SK-N-SH (cell line): ENCODE results near the gene RGS9.

Experiments
- CHD2 ChIP-seq: fragments of 150-350 bp; IDR thresholded peaks from 2 replicates; pipeline ENCODE4 v1.6.1; 2018; ENCODE audit warnings: low read length; ENCODE audit not compliant: partially characterized antibody
- ELF1 ChIP-seq: IDR thresholded peaks from 2 replicates; pipeline ENCODE4 v1.4.0; 2012
- EP300 ChIP-seq, 2 experiments: IDR thresholded peaks; 2 replicates each; pipeline versions ENCODE4 v1.4.0 to v1.6.1; 2012; ENCODE audit warnings: borderline replicate concordance in 1 of 2, low read depth in 1 of 2, low read length in 1 of 2
- EZH2phosphoT487 ChIP-seq: fragments of 200-600 bp; sonication (generic); IDR thresholded peaks from 2 replicates; pipeline ENCODE4 v1.6.1; 2017; ENCODE audit warnings: low read depth, mixed run types, mild to moderate bottlenecking, antibody characterized with exemption, moderate library complexity, borderline replicate concordance
- RAD21 ChIP-seq: IDR thresholded peaks from 2 replicates; pipeline ENCODE4 v1.6.1; 2012; ENCODE audit warnings: mild to moderate bottlenecking, low read length
- RFX5 ChIP-seq: IDR thresholded peaks from 2 replicates; pipeline ENCODE4 v1.6.1; 2012; ENCODE audit warnings: mild to moderate bottlenecking, improper control_type of control experiment, low read length
- TAF1 ChIP-seq: IDR thresholded peaks from 2 replicates; pipeline ENCODE4 v1.6.1; 2012; ENCODE audit warnings: low read depth, mild to moderate bottlenecking, low read length, moderate library complexity, borderline replicate concordance
- YY1 ChIP-seq: IDR thresholded peaks from 2 replicates; pipeline ENCODE4 v1.4.0; 2012; ENCODE audit warnings: low read depth, mild to moderate bottlenecking
- TF ChIP-seq, protein P1 (sequence below): IDR thresholded peaks from 2 replicates; pipeline ENCODE4 v1.4.0; 2012; ENCODE audit warnings: low read depth, borderline replicate concordance
- TF ChIP-seq, protein P2 (sequence below): fragments of 150-350 bp; IDR thresholded peaks from 2 replicates; pipeline ENCODE4 v1.6.1; 2016; ENCODE audit warnings: mild to moderate bottlenecking, low read depth, low read length
- TF ChIP-seq, protein P3 (sequence below): fragments of 200-600 bp; sonication (generic); IDR thresholded peaks from 2 replicates; pipeline ENCODE4 v1.6.1; 2017; ENCODE audit warnings: antibody characterized with exemption, mild to moderate bottlenecking, moderate library complexity
- TF ChIP-seq, protein P4 (sequence below): IDR thresholded peaks from 2 replicates; pipeline ENCODE4 v1.6.1; 2012; ENCODE audit warnings: mild to moderate bottlenecking, low read depth, low read length, moderate library complexity
- TF ChIP-seq, protein P5 (sequence below): IDR thresholded peaks from 2 replicates; pipeline ENCODE4; 2012

DNA sequence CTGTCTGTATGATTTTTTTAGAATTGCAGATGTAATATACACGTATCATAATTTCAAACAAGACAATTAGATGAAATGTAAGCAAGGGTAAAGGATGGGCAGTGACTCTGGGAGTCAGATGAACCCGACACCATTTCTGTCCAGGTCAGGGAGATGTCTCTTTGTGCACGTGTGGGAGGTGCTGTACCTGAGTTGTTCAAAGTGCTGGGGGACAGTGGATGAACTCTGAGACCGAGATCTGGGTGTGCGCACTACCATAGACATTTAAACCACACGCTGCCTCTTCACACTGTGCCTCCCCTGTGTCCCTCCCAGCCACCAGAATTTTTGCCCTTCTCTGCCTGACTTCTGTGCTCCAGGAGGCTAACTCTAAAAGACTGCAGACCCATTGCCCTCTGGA lies 5.9 kb upstream of the RGS9 start:
- TF ChIP-seq ELF1 (no peak), YY1 (no peak), EZH2phosphoT487 (no peak), TAF1 (no peak), CHD2 (no peak), RFX5 (no peak), EP300 (IDR thresholded peaks at IDR 0.05; ENCODE audit: borderline replicate concordance in 1 of 2, low read depth in 1 of 2, low read length in 1 of 2) (no peak), RAD21 (no peak)
- TF ChIP-seq, protein P1, sequence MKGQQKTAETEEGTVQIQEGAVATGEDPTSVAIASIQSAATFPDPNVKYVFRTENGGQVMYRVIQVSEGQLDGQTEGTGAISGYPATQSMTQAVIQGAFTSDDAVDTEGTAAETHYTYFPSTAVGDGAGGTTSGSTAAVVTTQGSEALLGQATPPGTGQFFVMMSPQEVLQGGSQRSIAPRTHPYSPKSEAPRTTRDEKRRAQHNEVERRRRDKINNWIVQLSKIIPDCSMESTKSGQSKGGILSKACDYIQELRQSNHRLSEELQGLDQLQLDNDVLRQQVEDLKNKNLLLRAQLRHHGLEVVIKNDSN, result no peak
- TF ChIP-seq, protein P2, sequence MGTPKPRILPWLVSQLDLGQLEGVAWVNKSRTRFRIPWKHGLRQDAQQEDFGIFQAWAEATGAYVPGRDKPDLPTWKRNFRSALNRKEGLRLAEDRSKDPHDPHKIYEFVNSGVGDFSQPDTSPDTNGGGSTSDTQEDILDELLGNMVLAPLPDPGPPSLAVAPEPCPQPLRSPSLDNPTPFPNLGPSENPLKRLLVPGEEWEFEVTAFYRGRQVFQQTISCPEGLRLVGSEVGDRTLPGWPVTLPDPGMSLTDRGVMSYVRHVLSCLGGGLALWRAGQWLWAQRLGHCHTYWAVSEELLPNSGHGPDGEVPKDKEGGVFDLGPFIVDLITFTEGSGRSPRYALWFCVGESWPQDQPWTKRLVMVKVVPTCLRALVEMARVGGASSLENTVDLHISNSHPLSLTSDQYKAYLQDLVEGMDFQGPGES, result no peak
- TF ChIP-seq, protein P3, sequence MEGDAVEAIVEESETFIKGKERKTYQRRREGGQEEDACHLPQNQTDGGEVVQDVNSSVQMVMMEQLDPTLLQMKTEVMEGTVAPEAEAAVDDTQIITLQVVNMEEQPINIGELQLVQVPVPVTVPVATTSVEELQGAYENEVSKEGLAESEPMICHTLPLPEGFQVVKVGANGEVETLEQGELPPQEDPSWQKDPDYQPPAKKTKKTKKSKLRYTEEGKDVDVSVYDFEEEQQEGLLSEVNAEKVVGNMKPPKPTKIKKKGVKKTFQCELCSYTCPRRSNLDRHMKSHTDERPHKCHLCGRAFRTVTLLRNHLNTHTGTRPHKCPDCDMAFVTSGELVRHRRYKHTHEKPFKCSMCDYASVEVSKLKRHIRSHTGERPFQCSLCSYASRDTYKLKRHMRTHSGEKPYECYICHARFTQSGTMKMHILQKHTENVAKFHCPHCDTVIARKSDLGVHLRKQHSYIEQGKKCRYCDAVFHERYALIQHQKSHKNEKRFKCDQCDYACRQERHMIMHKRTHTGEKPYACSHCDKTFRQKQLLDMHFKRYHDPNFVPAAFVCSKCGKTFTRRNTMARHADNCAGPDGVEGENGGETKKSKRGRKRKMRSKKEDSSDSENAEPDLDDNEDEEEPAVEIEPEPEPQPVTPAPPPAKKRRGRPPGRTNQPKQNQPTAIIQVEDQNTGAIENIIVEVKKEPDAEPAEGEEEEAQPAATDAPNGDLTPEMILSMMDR, result no peak
- TF ChIP-seq, protein P4, sequence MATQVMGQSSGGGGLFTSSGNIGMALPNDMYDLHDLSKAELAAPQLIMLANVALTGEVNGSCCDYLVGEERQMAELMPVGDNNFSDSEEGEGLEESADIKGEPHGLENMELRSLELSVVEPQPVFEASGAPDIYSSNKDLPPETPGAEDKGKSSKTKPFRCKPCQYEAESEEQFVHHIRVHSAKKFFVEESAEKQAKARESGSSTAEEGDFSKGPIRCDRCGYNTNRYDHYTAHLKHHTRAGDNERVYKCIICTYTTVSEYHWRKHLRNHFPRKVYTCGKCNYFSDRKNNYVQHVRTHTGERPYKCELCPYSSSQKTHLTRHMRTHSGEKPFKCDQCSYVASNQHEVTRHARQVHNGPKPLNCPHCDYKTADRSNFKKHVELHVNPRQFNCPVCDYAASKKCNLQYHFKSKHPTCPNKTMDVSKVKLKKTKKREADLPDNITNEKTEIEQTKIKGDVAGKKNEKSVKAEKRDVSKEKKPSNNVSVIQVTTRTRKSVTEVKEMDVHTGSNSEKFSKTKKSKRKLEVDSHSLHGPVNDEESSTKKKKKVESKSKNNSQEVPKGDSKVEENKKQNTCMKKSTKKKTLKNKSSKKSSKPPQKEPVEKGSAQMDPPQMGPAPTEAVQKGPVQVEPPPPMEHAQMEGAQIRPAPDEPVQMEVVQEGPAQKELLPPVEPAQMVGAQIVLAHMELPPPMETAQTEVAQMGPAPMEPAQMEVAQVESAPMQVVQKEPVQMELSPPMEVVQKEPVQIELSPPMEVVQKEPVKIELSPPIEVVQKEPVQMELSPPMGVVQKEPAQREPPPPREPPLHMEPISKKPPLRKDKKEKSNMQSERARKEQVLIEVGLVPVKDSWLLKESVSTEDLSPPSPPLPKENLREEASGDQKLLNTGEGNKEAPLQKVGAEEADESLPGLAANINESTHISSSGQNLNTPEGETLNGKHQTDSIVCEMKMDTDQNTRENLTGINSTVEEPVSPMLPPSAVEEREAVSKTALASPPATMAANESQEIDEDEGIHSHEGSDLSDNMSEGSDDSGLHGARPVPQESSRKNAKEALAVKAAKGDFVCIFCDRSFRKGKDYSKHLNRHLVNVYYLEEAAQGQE, result no peak
- TF ChIP-seq, protein P5, sequence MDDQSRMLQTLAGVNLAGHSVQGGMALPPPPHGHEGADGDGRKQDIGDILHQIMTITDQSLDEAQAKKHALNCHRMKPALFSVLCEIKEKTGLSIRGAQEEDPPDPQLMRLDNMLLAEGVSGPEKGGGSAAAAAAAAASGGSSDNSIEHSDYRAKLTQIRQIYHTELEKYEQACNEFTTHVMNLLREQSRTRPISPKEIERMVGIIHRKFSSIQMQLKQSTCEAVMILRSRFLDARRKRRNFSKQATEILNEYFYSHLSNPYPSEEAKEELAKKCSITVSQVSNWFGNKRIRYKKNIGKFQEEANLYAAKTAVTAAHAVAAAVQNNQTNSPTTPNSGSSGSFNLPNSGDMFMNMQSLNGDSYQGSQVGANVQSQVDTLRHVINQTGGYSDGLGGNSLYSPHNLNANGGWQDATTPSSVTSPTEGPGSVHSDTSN, result no peak
